ENCODE measurements around the gene PHTF2. TPM values are rescaled to one million over a fixed set of nuclear protein-coding genes. Genes with fewer than 3 reads are reported as not detected.

PHTF2 gene
- total and polyA plus RNA-seq, 4 experiments from 2014 or later = 19.6 to 34.1 (median 29.9) TPM

DNA sequence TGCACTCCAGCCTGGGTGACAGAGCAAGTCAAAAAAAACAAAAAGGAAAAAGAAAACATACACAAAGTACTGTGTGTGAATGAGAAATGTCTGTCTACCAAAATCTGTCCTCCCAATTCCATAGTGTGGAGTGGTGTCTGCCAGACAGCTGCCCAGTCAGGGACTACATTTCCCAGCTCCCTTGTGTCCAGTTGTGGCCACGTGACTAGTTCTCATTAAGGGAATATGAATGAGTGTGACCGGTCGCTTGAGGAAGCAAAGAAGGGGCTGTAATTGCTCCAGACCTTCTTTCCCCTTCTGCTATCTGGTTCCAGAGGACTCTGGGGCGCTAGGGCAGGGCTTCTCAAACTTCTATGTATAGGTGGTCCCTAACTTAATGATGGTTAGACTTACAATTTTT lies 204.1 kb downstream of the PHTF2 start:
- Histone ChIP-seq H3K4me3 (ENCODE audit: low read length in 2 of 2) (no peak overlapping the region), H3K27me3 (ENCODE audit: insufficient read depth, low read length) (no peaks in the 10 kb centered on the region), H3K36me3 (ENCODE audit: insufficient read depth, low read length) (no peaks in the 10 kb centered on the region), H3K4me1 (ENCODE audit: insufficient read depth, low read length) (no peaks in the 10 kb centered on the region), H3K9me3 (ENCODE audit: control insufficient read depth in 1 of 2, low read length in 2 of 2) (no peaks in the 10 kb centered on the region), H3K27ac (ENCODE audit: low read depth, low read length) (no peak overlapping the region)
- Mint-ChIP-seq H3K27ac (no peak overlapping the region), H3K4me1 (no peaks in the 10 kb centered on the region), H3K27me3 (peaks cover 0 to 3% of the 10 kb centered on the region in 2 donors), H3K9me3 (peaks cover 0 to 7% (median 2%) of the 10 kb centered on the region in 8 donors), H3K4me3 (no peak overlapping the region), H3K36me3 (no peaks in the 10 kb centered on the region)
- intact Hi-C loops (cut with micrococcal nuclease) = no loop called here
- CTCF ChIA-PET (ENCODE audit: partially characterized antibody) = interaction anchor here (0.9 kb wide), 1 partner anchor 13 kb away, joined by 3 read pairs; no protein-coding TSS in a partner anchor
- POLR2A ChIA-PET (ENCODE audit: partially characterized antibody) = no interaction called here
- DNase-seq = no peak

DNA sequence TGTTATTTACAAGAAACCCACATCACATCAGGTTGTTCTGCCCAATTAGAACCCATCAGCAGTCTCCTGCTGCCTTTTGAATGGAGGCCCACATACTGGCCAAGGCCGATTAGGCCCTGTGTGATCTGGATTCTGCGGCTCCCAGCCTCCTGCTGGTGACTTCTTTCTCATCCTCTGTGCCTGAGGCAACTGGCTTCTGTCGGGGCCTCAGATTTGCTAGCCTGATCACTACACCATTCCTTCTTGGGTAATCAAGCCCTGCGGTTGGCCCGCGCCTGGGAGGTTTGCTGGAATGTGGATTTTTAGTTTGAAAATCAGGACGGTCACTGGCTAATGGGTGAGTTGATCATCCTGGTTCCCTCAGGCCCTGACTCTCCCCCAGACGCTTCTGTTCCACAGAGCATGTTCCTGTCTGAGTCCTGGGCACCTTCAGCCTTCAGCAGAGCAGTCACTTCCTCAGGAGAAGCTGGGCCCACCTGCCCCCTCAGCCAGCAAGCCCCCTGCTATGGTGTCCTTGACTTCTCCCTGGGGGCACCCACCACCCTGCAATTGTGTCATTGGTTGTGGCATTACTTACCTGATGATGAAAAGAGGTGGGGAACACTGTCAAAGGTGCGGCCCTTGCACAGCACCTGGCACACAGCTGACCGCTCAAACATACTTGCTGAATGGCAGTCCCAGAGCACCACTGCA lies 207.6 kb downstream of the PHTF2 start:
- no peaks in the 10 kb centered on the region for H3K9me3 ChIP-seq (ENCODE audit: control insufficient read depth in 1 of 2, low read length in 2 of 2)
- no peak overlapping the region for H3K4me3 ChIP-seq (ENCODE audit: low read length in 2 of 2)
- H3K4me1 Mint-ChIP-seq = no peaks in the 10 kb centered on the region
- H3K27ac ChIP-seq (ENCODE audit: low read depth, low read length) = no peak overlapping the region
- no peaks in the 10 kb centered on the region for H3K4me1 ChIP-seq (ENCODE audit: insufficient read depth, low read length)
- ChIA-PET CTCF (ENCODE audit: partially characterized antibody) (no interaction called here), POLR2A (ENCODE audit: partially characterized antibody) (no interaction called here)
- H3K27ac Mint-ChIP-seq = no peak overlapping the region
- peaks cover 0 to 2% (median 0%) of the 10 kb centered on the region in 8 donors for H3K9me3 Mint-ChIP-seq
- no peaks in the 10 kb centered on the region for H3K27me3 ChIP-seq (ENCODE audit: insufficient read depth, low read length)
- H3K36me3 Mint-ChIP-seq = no peaks in the 10 kb centered on the region
- H3K27me3 Mint-ChIP-seq = peaks cover 0 to 1% of the 10 kb centered on the region in 2 donors
- no peaks in the 10 kb centered on the region for H3K36me3 ChIP-seq (ENCODE audit: insufficient read depth, low read length)
- H3K4me3 Mint-ChIP-seq = no peak overlapping the region
- intact Hi-C loops (cut with micrococcal nuclease) = no loop called here
- no peak for DNase-seq

Other genes with a start within 250 kb of the PHTF2 start
- gene RSBN1L, start 102.3 kb upstream of the PHTF2 start, total RNA-seq = 10 to 100 TPM; 45.0 to 51.0 TPM
- gene RSBN1L, start 102.3 kb upstream of the PHTF2 start, polyA plus RNA-seq = 1 to 10 TPM; 6.3 to 7.6 TPM
- 10 to 100 TPM; 18.2 to 18.3 TPM for gene TMEM60, start 339 bp upstream of the PHTF2 start, total RNA-seq
- 10 to 100 TPM; 23.2 to 36.6 TPM for gene TMEM60, start 339 bp upstream of the PHTF2 start, polyA plus RNA-seq